OCI-LY7 (cell line): ENCODE data around the gene RAD51B. TPM values are rescaled to one million over a fixed set of nuclear protein-coding genes. Genes with fewer than 3 reads are reported as not detected.

Source experiments
- BruUV-seq: library from RNA; stranded (reverse); fragments of 400-500 nt; replicated peaks from 2 replicates; lab custom pipeline; 2021; lab: Mats Ljungman, UMichigan
- CTCF ChIA-PET: fragments of 300-600 bp; sonication (Branson Sonifier 250); formaldehyde crosslinking; loops from one replicate; lab custom pipeline; 2022; ENCODE audit warnings: antibody characterized with exemption; ENCODE audit not compliant: unreplicated experiment; lab: Charles Lee
- POLR2A ChIA-PET: fragments of 300-600 bp; sonication (Branson Sonifier 250); formaldehyde crosslinking; loops from one replicate; lab custom pipeline; 2022; ENCODE audit warnings: antibody characterized with exemption; lab: Charles Lee
- DNase-seq: peaks from one replicate; pipeline ENCODE4 v3.0.0-alpha.2; 2015; ENCODE audit warnings: low spot score
- H2AFZ ChIP-seq: fragments of 200-600 bp; sonication (generic), shearing (Covaris generic); 2 replicates; pipeline ENCODE4 v1.6.1; 2014; ENCODE audit warnings: mild to moderate bottlenecking, antibody characterized with exemption, low read length, moderate library complexity
- H3K27ac ChIP-seq: fragments of 200-600 bp; sonication (generic); 2 replicates; pipeline ENCODE4 v1.5.1; 2014; ENCODE audit warnings: mixed run types, low read depth, mild to moderate bottlenecking, moderate library complexity, low read length, inconsistent platforms; ENCODE audit not compliant: poor library complexity, severe bottlenecking
- H3K36me3 ChIP-seq: fragments of 200-600 bp; sonication (generic); 2 replicates; pipeline ENCODE4 v1.6.1; 2014; ENCODE audit warnings: mild to moderate bottlenecking, antibody characterized with exemption, low read length, moderate library complexity, mixed read lengths; ENCODE audit not compliant: insufficient read depth
- H3K4me1 ChIP-seq: fragments of 200-600 bp; sonication (generic); 2 replicates; pipeline ENCODE4 v1.5.1; 2014; ENCODE audit warnings: mild to moderate bottlenecking, low read length; ENCODE audit not compliant: insufficient read depth, poor library complexity, severe bottlenecking
- H3K4me2 ChIP-seq: fragments of 200-600 bp; sonication (generic); 2 replicates; pipeline ENCODE4 v1.6.1; 2014; ENCODE audit warnings: mild to moderate bottlenecking, low read length
- H3K4me3 ChIP-seq: fragments of 200-600 bp; sonication (generic); 2 replicates; pipeline ENCODE4 v1.5.1; 2014; ENCODE audit warnings: mild to moderate bottlenecking, low read depth, low read length; ENCODE audit not compliant: poor library complexity, severe bottlenecking
- H3K79me2 ChIP-seq: fragments of 200-600 bp; sonication (generic); 2 replicates; pipeline ENCODE4 v1.6.1; 2016; ENCODE audit warnings: low read depth, mild to moderate bottlenecking, low read length, moderate library complexity, mixed read lengths; ENCODE audit not compliant: insufficient read depth
- H3K9me2 ChIP-seq: fragments of 200-600 bp; sonication (generic); 2 replicates; pipeline ENCODE4 v1.6.1; 2016; ENCODE audit warnings: mild to moderate bottlenecking, low read length, mixed read lengths; ENCODE audit not compliant: insufficient read depth
- H3K9me3 ChIP-seq: fragments of 200-600 bp; sonication (generic); 2 replicates; pipeline ENCODE4 v1.6.1; 2014; ENCODE audit warnings: mild to moderate bottlenecking, mixed run types, low read length, mixed read lengths
- H4K20me1 ChIP-seq: fragments of 200-600 bp; sonication (generic); 2 replicates; pipeline ENCODE4 v1.6.1; 2014; ENCODE audit warnings: mild to moderate bottlenecking, antibody characterized with exemption, low read length, moderate library complexity, mixed read lengths; ENCODE audit not compliant: insufficient read depth
- CTCF ChIP-seq: fragments of 200-600 bp; sonication (generic); conservative IDR thresholded peaks from 2 replicates; pipeline ENCODE4 v1.5.1; 2014; ENCODE audit warnings: mild to moderate bottlenecking, antibody characterized with exemption, low read length, moderate library complexity, mixed read lengths
- EZH2phosphoT487 ChIP-seq: fragments of 200-600 bp; sonication (generic); IDR thresholded peaks from 2 replicates; pipeline ENCODE4 v1.6.1; 2018; ENCODE audit warnings: low read depth, borderline replicate concordance, mild to moderate bottlenecking, mixed run types, antibody characterized with exemption, low read length, moderate library complexity, mixed read lengths
- intact Hi-C: fragments of 100-400 bp; cut with micrococcal nuclease; formaldehyde crosslinking; loops from one replicate; pipeline ENCODE4 v1.10.0; 2022; ENCODE audit not compliant: unreplicated experiment
- total RNA-seq, 2 experiments: library from RNA; depleted of rRNA in 1 of 2; stranded (reverse); fragments of >200 nt in 1 of 2; shearing (Covaris generic) in 1 of 2; gene quantifications; 2 replicates each; pipeline ENCODE4 v1.2.3, GENCODE V29; 2014 to 2022

RAD51B gene
- total RNA-seq, 2 experiments from 2014 or later, result 41.4 to 89.9 TPM

- Histone ChIP-seq H3K9me3 (no peaks in the 10 kb centered on the region), H3K27ac (no peak overlapping the region), H3K36me3 (no peaks in the 10 kb centered on the region), H3K4me2 (no peak overlapping the region), H2AFZ (no peak overlapping the region), H3K4me3 (no peak overlapping the region), H3K79me2 (no peaks in the 10 kb centered on the region), H3K9me2 (no peaks in the 10 kb centered on the region), H4K20me1 (no peaks in the 10 kb centered on the region), H3K4me1 (peaks cover 7% of the 10 kb centered on the region)
- intact Hi-C loops, result no loop called here
- DNase-seq, result no peak
- no TSS peak for BruUV-seq
- CTCF ChIA-PET, result no interaction called here
- no peak for TF ChIP-seq CTCF
- TF ChIP-seq EZH2phosphoT487, result no peak
- POLR2A ChIA-PET, result interaction anchor here (0.6 kb wide), 1 partner anchor 10 kb away, joined by 5 read pairs; no protein-coding TSS in a partner anchor
These were observed 728.0 kb downstream of the RAD51B start for GRCh38 chr14:68547305-68548193.

GRCh38 chr14:68548194-68549076 lies 728.9 kb downstream of the RAD51B start:
- Histone ChIP-seq H3K4me1 (peaks cover 16% of the 10 kb centered on the region), H3K9me2 (no peaks in the 10 kb centered on the region), H3K36me3 (no peaks in the 10 kb centered on the region), H4K20me1 (no peaks in the 10 kb centered on the region), H3K79me2 (no peaks in the 10 kb centered on the region), H3K4me2 (no peak overlapping the region), H3K4me3 (no peak overlapping the region), H3K9me3 (no peaks in the 10 kb centered on the region), H3K27ac (no peak overlapping the region), H2AFZ (no peak overlapping the region)
- TF ChIP-seq CTCF (no peak), EZH2phosphoT487 (no peak)
- ChIA-PET POLR2A (interaction anchor here (0.8 kb wide), 1 partner anchor 134 kb away, joined by 3 read pairs; no protein-coding TSS in a partner anchor), CTCF (no interaction called here)
- no TSS peak for BruUV-seq
- intact Hi-C loops, result no loop called here
- DNase-seq, result no peak
